HL-60/S4 treated with phorbol 12-myristate 13-acetate at 8.2 ng/mL for 4 days and 3 days (cell line): ENCODE measurements around the gene CCDC80.

Experiments used
- in situ Hi-C: fragments of 300-500 bp; cut with MboI; formaldehyde crosslinking; loops from 2 replicates; pipeline ENCODE4 v1.15.0; 2022; ENCODE audit warnings: low sequenced_read_pairs

CCDC80 gene

GRCh38 chr3:112640930-112641801, at the start of gene CCDC80:
CCDC80 (minus strand) TSS chr3:112641143; CDS start chr3:112639905, 1,238 bp downstream.
- in situ Hi-C loops: loop anchor here (25.0 kb wide), 2 partner anchors 346 to 646 kb away; partner anchors contain the start of genes CD200R1 and GTPBP8

GRCh38 chr3:112689989-112690388, 49.0 kb upstream of the CCDC80 start:
- in situ Hi-C loops: no loop called here

GRCh38 chr3:112689385-112689784, 48.4 kb upstream of the CCDC80 start:
- in situ Hi-C loops: no loop called here

GRCh38 chr3:112688819-112689218, 47.9 kb upstream of the CCDC80 start:
- in situ Hi-C loops: no loop called here

GRCh38 chr3:112688085-112688769, 47.3 kb upstream of the CCDC80 start:
- in situ Hi-C loops: no loop called here

- in situ Hi-C loops: no loop called here
Observed at GRCh38 chr3:112687616-112688015, 46.7 kb upstream of the CCDC80 start.

- in situ Hi-C loops: no loop called here
Observed at GRCh38 chr3:112687211-112687610, 46.3 kb upstream of the CCDC80 start.

GRCh38 chr3:112685956-112686799, 45.2 kb upstream of the CCDC80 start:
- in situ Hi-C loops: no loop called here

GRCh38 chr3:112685420-112685819, 44.5 kb upstream of the CCDC80 start:
- in situ Hi-C loops: no loop called here

- in situ Hi-C loops: no loop called here
Observed at GRCh38 chr3:112682361-112682760, 41.4 kb upstream of the CCDC80 start.

- in situ Hi-C loops: no loop called here
Observed at GRCh38 chr3:112681822-112682325, 40.9 kb upstream of the CCDC80 start.

GRCh38 chr3:112676659-112677234, 35.8 kb upstream of the CCDC80 start:
- in situ Hi-C loops: no loop called here

GRCh38 chr3:112675943-112676535, 35.1 kb upstream of the CCDC80 start:
- in situ Hi-C loops: no loop called here

- in situ Hi-C loops: no loop called here
Observed at GRCh38 chr3:112675349-112675748, 34.4 kb upstream of the CCDC80 start.

- in situ Hi-C loops: no loop called here
Observed at GRCh38 chr3:112672716-112673541, 32.0 kb upstream of the CCDC80 start.

GRCh38 chr3:112671930-112672715, 31.2 kb upstream of the CCDC80 start:
- in situ Hi-C loops: no loop called here

GRCh38 chr3:112670824-112671223, 29.9 kb upstream of the CCDC80 start:
- in situ Hi-C loops: no loop called here

- in situ Hi-C loops: no loop called here
Observed at GRCh38 chr3:112667599-112667998, 26.7 kb upstream of the CCDC80 start.
